Measurements from ENCODE around the gene ACAA1. TPM values are rescaled to one million over a fixed set of nuclear protein-coding genes. Genes with fewer than 3 reads are reported as not detected.
"Not testable (repeated sequence)": the region's sequence is repeated elsewhere in the genome, so short reads cannot be mapped to it uniquely, and the experiment has no call there.

The ACAA1 gene
- total and polyA plus RNA-seq, 2 of the 13 experiments (the other 11 are each of a cell fraction or from before 2014, with no cell fraction given) = 60.8 to 188 TPM

GRCh38 chr3:38134517-38135143 lies 2.3 kb downstream of the ACAA1 start (continued):
- TF ChIP-seq SOX13 (IDR thresholded peaks at IDR 0.05); EP300 (CRISPR knock-in tag; IDR thresholded peaks at IDR 0.05; ENCODE audit: borderline replicate concordance): not testable (repeated sequence)
- TF ChIP-seq SOX13 (CRISPR knock-in tag; conservative IDR thresholded peaks at IDR 0.05 in 1 of 2, IDR thresholded peaks at IDR 0.05 in 1 of 2) (peak in 1 of 2 experiments; percentile 57; a peak in 1 of 4 replicates), NCOA2 (CRISPR knock-in tag; IDR thresholded peaks at IDR 0.05) (peak; percentile 65), EP300 (IDR thresholded peaks at IDR 0.05; ENCODE audit: low read depth in 2 of 2, low read length in 2 of 2) (peak in 1 of 2 experiments; percentile 75; a peak in 2 of 4 replicates), HDAC2 (CRISPR knock-in tag; IDR thresholded peaks at IDR 0.05) (peak; percentile 25; the same call in 1 of the 2 replicates), TAF1 (CRISPR knock-in tag; IDR thresholded peaks at IDR 0.05) (peak; percentile 18; the same call in 1 of the 2 replicates), MED1 (CRISPR knock-in tag; IDR thresholded peaks at IDR 0.05) (peak; percentile 82), CEBPG (CRISPR knock-in tag; IDR thresholded peaks at IDR 0.05) (peak; percentile 50), FOXJ3 (CRISPR knock-in tag; IDR thresholded peaks at IDR 0.05; ENCODE audit: borderline replicate concordance) (0 out of 2 replicates have a peak, but pooled peaks have one; percentile 38), SAP130 (CRISPR knock-in tag; IDR thresholded peaks at IDR 0.05; ENCODE audit: low read depth) (peak; percentile 91), ZNF614 (CRISPR knock-in tag; IDR thresholded peaks at IDR 0.05; ENCODE audit: borderline replicate concordance) (peak; percentile 62; the same call in 1 of the 2 replicates), DPF2 (CRISPR knock-in tag; IDR thresholded peaks at IDR 0.05; ENCODE audit: borderline replicate concordance, low read depth) (0 out of 2 replicates have a peak, but pooled peaks have one; percentile 31), MEIS2 (CRISPR knock-in tag; IDR thresholded peaks at IDR 0.05) (0 out of 2 replicates have a peak, but pooled peaks have one; percentile 27), ZNF605 (CRISPR knock-in tag; IDR thresholded peaks at IDR 0.05) (peak; percentile 51; the same call in 1 of the 2 replicates), ZNF589 (CRISPR knock-in tag; conservative IDR thresholded peaks at IDR 0.05) (peak; percentile 47; the same call in 1 of the 2 replicates), ZBTB21 (CRISPR knock-in tag; IDR thresholded peaks at IDR 0.05) (0 out of 2 replicates have a peak, but pooled peaks have one; percentile 3), FOXA3 (CRISPR knock-in tag; IDR thresholded peaks at IDR 0.05) (peak; percentile 76), ARNTL (CRISPR knock-in tag; IDR thresholded peaks at IDR 0.05) (peak; percentile 21; the same call in 1 of the 2 replicates)
- TF ChIP-seq, protein P1, sequence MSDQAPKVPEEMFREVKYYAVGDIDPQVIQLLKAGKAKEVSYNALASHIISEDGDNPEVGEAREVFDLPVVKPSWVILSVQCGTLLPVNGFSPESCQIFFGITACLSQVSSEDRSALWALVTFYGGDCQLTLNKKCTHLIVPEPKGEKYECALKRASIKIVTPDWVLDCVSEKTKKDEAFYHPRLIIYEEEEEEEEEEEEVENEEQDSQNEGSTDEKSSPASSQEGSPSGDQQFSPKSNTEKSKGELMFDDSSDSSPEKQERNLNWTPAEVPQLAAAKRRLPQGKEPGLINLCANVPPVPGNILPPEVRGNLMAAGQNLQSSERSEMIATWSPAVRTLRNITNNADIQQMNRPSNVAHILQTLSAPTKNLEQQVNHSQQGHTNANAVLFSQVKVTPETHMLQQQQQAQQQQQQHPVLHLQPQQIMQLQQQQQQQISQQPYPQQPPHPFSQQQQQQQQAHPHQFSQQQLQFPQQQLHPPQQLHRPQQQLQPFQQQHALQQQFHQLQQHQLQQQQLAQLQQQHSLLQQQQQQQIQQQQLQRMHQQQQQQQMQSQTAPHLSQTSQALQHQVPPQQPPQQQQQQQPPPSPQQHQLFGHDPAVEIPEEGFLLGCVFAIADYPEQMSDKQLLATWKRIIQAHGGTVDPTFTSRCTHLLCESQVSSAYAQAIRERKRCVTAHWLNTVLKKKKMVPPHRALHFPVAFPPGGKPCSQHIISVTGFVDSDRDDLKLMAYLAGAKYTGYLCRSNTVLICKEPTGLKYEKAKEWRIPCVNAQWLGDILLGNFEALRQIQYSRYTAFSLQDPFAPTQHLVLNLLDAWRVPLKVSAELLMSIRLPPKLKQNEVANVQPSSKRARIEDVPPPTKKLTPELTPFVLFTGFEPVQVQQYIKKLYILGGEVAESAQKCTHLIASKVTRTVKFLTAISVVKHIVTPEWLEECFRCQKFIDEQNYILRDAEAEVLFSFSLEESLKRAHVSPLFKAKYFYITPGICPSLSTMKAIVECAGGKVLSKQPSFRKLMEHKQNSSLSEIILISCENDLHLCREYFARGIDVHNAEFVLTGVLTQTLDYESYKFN (CRISPR knock-in tag; conservative IDR thresholded peaks at IDR 0.05) = peak; percentile 63; the same call in 1 of the 2 replicates
- TF ChIP-seq, protein P2, sequence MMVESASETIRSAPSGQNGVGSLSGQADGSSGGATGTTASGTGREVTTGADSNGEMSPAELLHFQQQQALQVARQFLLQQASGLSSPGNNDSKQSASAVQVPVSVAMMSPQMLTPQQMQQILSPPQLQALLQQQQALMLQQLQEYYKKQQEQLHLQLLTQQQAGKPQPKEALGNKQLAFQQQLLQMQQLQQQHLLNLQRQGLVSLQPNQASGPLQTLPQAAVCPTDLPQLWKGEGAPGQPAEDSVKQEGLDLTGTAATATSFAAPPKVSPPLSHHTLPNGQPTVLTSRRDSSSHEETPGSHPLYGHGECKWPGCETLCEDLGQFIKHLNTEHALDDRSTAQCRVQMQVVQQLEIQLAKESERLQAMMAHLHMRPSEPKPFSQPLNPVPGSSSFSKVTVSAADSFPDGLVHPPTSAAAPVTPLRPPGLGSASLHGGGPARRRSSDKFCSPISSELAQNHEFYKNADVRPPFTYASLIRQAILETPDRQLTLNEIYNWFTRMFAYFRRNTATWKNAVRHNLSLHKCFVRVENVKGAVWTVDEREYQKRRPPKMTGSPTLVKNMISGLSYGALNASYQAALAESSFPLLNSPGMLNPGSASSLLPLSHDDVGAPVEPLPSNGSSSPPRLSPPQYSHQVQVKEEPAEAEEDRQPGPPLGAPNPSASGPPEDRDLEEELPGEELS (CRISPR knock-in tag; IDR thresholded peaks at IDR 0.05) = peak; percentile 74
- TF ChIP-seq, protein P3, sequence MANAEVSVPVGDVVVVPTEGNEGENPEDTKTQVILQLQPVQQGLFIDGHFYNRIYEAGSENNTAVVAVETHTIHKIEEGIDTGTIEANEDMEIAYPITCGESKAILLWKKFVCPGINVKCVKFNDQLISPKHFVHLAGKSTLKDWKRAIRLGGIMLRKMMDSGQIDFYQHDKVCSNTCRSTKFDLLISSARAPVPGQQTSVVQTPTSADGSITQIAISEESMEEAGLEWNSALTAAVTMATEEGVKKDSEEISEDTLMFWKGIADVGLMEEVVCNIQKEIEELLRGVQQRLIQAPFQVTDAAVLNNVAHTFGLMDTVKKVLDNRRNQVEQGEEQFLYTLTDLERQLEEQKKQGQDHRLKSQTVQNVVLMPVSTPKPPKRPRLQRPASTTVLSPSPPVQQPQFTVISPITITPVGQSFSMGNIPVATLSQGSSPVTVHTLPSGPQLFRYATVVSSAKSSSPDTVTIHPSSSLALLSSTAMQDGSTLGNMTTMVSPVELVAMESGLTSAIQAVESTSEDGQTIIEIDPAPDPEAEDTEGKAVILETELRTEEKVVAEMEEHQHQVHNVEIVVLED (CRISPR knock-in tag; IDR thresholded peaks at IDR 0.05; ENCODE audit: borderline replicate concordance) = 0 out of 2 replicates have a peak, but pooled peaks have one; percentile 19
